KMS-11 (cell line): Measurements from ENCODE around the gene PCGF1.

Experiments used
- H2AFZ ChIP-seq: fragments of 200-600 bp; sonication (generic); 2 replicates; pipeline ENCODE4 v1.6.1; 2016; ENCODE audit warnings: antibody characterized with exemption, mixed run types, low read depth
- H3K27ac ChIP-seq: fragments of 200-600 bp; sonication (generic); 2 replicates; pipeline ENCODE4 v1.6.1; 2016; ENCODE audit warnings: mild to moderate bottlenecking, mixed run types
- H3K27me3 ChIP-seq: fragments of 200-600 bp; sonication (generic); 2 replicates; pipeline ENCODE4 v1.6.1; 2017; ENCODE audit warnings: mild to moderate bottlenecking, low read depth, mixed run types, moderate library complexity; ENCODE audit not compliant: insufficient read depth
- H3K36me3 ChIP-seq: fragments of 200-600 bp; sonication (generic); 2 replicates; pipeline ENCODE4 v1.6.1; 2017; ENCODE audit warnings: mild to moderate bottlenecking, mixed run types; ENCODE audit not compliant: insufficient read depth
- H3K4me1 ChIP-seq: fragments of 200-600 bp; sonication (generic); 2 replicates; pipeline ENCODE4 v1.6.1; 2016; ENCODE audit warnings: mild to moderate bottlenecking, low read depth, mixed run types; ENCODE audit not compliant: poor library complexity, severe bottlenecking
- H3K4me2 ChIP-seq: fragments of 200-600 bp; sonication (generic); 2 replicates; pipeline ENCODE4 v1.7.0; 2016; ENCODE audit warnings: mild to moderate bottlenecking, mixed run types
- H3K4me3 ChIP-seq: fragments of 200-600 bp; sonication (generic); IDR thresholded peaks from 2 replicates; pipeline ENCODE4 v1.6.1; 2017; ENCODE audit warnings: low read depth, low read length, mixed read lengths; ENCODE audit not compliant: insufficient read depth
- H3K79me2 ChIP-seq: fragments of 200-600 bp; sonication (generic); 2 replicates; pipeline ENCODE4 v1.6.1; 2016; ENCODE audit warnings: low read depth, mixed run types; ENCODE audit not compliant: insufficient read depth
- H3K9ac ChIP-seq: fragments of 200-600 bp; sonication (generic); 2 replicates; pipeline ENCODE4 v1.6.1; 2016; ENCODE audit warnings: mild to moderate bottlenecking, mixed run types
- H4K20me1 ChIP-seq: fragments of 200-600 bp; sonication (generic); 2 replicates; pipeline ENCODE4 v1.6.1; 2016; ENCODE audit warnings: mild to moderate bottlenecking, mixed run types; ENCODE audit not compliant: insufficient read depth
- CTCF ChIP-seq: fragments of 200-600 bp; sonication (generic); conservative IDR thresholded peaks from 2 replicates; pipeline ENCODE4 v1.6.1; 2017; ENCODE audit warnings: low read depth, mild to moderate bottlenecking, antibody characterized with exemption, low read length, moderate library complexity, mixed read lengths

PCGF1 gene

DNA sequence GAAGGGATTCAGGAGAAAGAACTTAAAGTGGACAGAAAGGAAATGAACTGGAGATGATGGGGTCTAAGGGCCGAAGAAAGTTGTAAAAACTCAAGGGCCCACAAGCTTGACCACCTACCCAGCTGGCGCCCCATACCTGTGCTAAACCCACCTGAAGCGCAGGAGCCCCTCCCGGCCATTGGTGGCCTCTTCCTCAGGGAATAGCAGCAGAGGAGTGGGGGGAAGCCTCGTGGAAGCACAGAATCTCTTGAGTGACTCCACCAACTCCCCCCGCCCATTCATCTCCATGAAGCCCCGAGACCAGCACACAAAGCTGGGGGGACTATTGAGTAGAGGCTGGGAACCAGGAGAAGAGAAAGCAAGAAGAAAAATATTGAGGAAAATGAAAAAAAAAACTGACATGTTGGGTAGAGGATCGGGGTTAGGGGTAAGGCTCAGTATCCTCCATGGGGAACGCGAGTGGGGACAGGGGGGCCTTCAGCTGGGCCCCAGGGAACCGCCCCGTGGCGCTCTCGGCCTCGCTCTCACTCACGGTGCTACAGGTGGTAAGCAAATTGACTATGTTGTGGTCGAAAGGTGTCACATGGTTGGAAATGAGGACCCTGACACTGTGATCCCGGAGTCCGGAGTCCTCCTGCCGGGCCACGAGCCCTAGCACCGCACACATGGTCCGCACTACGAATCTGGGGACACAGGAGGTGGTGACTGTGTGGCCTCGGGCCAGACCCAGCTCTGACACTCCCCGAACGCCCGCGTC lies 21.3 kb upstream of the PCGF1 start:
- Histone ChIP-seq H3K9ac (peak overlapping the region; percentile 91), H3K36me3 (peaks cover 4% of the 10 kb centered on the region; the same call in 1 of the 2 replicates), H3K4me1 (peaks cover 22% of the 10 kb centered on the region), H3K79me2 (peaks cover 30% of the 10 kb centered on the region), H4K20me1 (no peaks in the 10 kb centered on the region), H2AFZ (peak overlapping the region; percentile 72), H3K4me3 (no peak overlapping the region), H3K4me2 (peak overlapping the region; percentile 100), H3K27me3 (no peaks in the 10 kb centered on the region), H3K27ac (peak overlapping the region; percentile 71)
- no peak for TF ChIP-seq CTCF

DNA sequence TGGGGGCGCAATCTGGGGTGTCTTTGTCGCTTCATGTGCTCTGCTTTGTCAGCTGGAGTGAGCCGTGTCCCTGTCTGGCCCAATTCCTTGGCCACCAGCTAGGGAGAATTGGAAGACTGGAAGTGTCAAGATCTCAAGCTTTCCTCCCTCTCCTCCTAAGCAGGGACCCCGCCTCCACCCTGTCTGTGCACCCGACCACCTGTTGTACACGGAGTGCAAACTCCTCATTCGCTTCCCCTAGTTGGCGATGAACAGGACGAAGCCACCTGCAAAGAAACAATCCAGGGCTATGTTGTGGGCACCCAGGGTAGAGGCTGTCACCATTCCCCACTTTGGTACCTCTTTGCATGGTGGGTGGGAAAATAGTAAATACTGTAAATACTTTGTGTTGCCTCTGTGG lies 20.2 kb upstream of the PCGF1 start:
- Histone ChIP-seq H3K4me1 (peaks cover 22% of the 10 kb centered on the region), H3K36me3 (peaks cover 4% of the 10 kb centered on the region; the same call in 1 of the 2 replicates), H3K9ac (no peak overlapping the region), H3K4me3 (no peak overlapping the region), H2AFZ (no peak overlapping the region), H4K20me1 (no peaks in the 10 kb centered on the region), H3K27me3 (no peaks in the 10 kb centered on the region), H3K27ac (no peak overlapping the region), H3K79me2 (peaks cover 30% of the 10 kb centered on the region), H3K4me2 (peak overlapping the region; percentile 100; the same call in 1 of the 2 replicates)
- no peak for TF ChIP-seq CTCF

DNA sequence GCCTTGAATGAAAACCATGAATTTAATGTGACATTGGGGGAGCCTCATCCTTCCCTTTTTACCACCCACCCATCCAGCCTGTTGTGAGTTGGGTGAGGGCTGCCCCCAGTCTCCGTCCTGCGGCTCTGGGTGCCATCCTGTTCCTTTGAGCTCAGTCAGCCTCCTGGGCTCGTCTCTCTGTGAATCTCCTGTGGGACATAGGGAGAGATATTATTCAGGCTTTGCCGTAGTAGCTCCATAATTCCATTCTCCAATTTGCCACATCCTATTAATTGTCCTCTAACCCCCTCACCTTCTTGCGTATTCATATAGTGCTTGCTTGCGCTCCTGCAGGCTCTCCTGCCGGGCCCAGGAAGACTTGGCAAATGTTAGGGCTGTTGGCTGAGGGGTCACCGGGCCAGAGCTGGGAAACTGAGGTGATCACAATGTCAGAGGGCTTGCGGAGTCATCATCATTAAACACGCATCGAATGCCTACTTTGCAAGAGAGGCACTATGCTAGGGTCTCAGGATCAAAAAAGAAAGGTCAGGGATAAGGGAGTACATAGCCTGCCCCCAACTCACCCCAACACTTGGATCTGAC lies 19.2 kb upstream of the PCGF1 start:
- H3K27me3 ChIP-seq: peaks cover 3% of the 10 kb centered on the region; the same call in 1 of the 2 replicates
- no peak overlapping the region for H3K27ac ChIP-seq
- H3K36me3 ChIP-seq: peaks cover 4% of the 10 kb centered on the region; the same call in 1 of the 2 replicates
- no peak overlapping the region for H3K4me2 ChIP-seq
- H3K4me3 ChIP-seq: no peak overlapping the region
- no peak overlapping the region for H3K9ac ChIP-seq
- H3K79me2 ChIP-seq: peaks cover 30% of the 10 kb centered on the region
- peaks cover 19% of the 10 kb centered on the region for H3K4me1 ChIP-seq
- TF ChIP-seq CTCF: no peak
- H4K20me1 ChIP-seq: no peaks in the 10 kb centered on the region
- no peak overlapping the region for H2AFZ ChIP-seq

DNA sequence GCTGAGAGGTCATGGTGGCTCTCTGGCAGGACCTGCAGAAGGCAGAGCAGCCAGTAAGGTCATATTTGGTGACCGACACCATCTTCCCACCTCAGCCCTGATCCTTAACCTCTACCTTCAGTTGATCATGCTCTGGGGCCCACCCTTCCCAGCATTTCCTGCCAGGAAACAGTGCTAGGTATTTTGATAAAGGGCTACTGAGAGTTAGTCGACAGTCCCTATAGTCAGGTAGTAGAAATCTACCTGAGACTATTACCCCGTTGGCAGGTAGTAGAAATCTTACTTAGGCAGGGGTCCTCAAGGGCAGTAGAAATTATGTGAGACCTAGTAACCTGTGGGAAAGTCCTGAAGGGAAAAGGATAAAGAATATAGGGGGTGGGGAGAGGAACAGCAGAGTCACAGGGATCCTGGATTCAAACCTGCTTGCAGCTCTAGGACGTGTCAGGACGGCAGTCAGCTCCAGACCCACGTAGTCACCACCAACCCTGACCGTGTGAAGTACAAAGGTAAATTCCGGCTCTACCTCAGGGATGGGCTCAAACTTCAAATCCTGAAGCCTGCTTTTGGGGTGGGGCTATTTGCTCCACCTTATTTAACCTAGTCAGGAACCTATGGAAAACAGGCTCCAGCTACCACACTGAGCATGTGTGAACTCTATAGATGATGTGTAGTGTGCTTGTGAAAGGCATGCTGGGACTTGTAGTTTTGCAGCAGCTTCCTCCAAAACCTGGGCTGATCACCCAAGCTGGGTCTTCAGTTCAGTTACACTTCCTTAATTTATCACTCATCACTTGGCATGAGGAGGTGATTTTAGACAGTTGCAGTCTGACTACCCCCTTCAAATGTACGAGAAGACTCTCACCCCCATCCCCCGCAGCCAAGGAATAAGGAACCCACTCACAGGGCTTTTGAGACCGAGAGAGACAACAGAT lies 18.5 kb upstream of the PCGF1 start, which contains the start of gene DQX1:
Gene DQX1, minus strand, starts transcription at position 515 of the 932 bp plus-strand sequence. Its CDS starts 502 bp downstream, at position 13.
- Histone ChIP-seq H3K9ac (no peak within 1 kb of the TSS), H2AFZ (no peak within 1 kb of the TSS), H3K27ac (no peak within 1 kb of the TSS), H3K27me3 (peaks cover 3% of the 10 kb centered on the region; the same call in 1 of the 2 replicates), H3K4me2 (no peak within 1 kb of the TSS), H4K20me1 (no peaks in the 10 kb centered on the region), H3K79me2 (peaks cover 25% of the 10 kb centered on the region), H3K4me3 (no peak within 1 kb of the TSS), H3K36me3 (peaks cover 4% of the 10 kb centered on the region; the same call in 1 of the 2 replicates), H3K4me1 (peaks cover 12% of the 10 kb centered on the region)
- TF ChIP-seq CTCF: no peak
